GM21360 (cell line): ENCODE data around the gene SRP9.
"Not testable (repeated sequence)": the region's sequence is repeated elsewhere in the genome, so short reads cannot be mapped to it uniquely, and the experiment has no call there.

Source experiments
- ATAC-seq: cut with Tn5 transposase; IDR thresholded peaks from one replicate; pipeline ENCODE4 v1.9.1; 2021; ENCODE audit warnings: mild to moderate bottlenecking, moderate library complexity; ENCODE audit not compliant: unreplicated experiment

SRP9 gene

DNA sequence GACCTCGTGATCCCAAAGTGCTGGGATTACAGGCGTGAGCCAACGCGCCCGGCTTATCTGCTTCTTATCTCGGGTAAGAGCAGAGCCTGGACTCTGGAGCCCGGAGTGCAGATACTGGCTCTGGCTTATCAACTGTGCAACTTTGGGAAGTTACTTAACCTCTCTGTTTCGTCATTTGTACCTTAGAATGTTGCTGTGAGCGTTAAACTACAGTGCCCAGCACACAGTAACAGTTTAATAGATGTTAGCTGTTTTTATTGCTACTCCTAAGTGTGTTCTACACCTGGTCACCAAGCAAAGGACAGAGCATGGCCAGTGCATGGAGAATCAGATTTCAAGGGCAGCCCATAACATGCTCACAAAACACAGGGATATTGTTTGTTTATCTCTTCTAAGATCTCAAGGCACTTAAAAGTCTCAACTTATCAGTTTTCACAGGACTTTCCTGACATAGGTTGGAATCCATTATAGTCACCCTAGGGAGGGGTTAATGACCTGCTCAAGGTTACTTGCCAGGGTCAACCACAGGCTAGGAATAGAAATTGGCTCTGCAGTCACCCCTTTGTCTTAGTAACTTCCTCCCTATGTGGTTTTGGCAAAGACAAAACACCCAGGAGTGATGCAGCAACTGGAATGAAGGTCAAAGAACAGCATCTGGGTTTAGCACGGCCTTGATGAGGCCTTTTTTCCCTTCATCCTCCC lies 22.5 kb upstream of the SRP9 start:
- ATAC-seq, result no peak

DNA sequence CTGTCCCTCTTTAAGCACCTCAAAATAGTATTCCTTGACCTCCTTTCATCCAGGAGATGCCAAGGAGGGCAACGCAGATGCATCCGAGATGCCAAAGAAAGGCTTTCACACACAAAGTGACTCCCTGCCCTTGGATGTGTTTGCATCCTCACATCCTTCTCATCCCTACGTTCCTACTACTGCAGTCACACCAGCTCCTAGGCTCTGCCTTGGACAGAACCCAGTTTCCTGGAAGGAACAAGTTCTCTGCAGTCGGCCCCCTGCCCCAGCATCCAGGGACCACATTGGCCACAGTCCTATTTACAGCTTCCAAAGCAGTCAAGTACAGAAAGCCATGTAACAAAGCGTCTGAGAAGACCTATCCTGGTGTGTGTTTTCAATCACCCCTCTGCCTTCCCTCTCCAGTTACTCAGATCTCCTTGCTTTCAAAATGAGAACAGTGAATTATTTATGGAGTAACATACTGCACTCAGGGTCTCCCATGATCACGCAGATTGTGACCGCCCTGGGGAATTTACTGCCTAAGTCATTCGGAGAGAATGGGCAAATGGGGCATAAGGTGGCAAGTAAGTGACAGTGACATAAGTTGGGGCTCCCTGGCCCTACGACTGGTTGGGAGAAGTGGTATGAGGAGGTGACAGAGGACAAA lies 21.8 kb upstream of the SRP9 start:
- no peak for ATAC-seq

DNA sequence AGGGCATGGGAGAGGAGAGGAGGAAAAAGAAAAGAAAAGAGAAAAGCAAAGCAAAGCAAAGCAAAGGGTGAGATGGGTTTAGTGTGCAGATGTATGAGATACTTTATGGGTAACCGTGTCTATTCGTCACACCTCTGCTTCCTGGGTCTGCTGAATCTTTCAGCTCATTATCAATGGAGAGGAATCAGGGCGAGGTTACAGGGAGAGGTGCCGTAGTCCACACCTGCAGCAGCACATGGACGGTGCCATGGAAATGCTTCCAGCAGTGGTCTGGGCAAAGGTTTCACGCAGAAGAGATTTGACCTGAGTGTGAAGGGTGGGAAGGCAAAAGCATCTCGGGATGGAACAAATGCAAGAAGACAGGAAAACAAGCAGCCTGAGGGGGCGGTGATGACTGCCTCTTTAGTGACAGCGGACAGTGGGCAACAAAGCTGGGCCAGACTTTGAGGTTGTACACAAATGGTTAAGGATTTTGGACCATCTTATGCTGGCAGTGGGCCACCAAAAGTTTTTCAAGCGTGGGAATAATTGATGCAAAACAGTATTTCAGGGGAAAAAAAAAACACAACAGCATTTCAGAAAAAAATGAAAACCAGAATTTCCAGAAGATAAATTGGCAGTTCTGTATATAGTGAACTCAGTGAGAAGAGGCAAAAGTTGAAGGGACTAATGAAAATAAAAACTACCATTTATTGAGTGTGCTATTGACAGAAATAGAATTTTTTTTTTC lies 19.5 kb upstream of the SRP9 start:
- no peak for ATAC-seq

DNA sequence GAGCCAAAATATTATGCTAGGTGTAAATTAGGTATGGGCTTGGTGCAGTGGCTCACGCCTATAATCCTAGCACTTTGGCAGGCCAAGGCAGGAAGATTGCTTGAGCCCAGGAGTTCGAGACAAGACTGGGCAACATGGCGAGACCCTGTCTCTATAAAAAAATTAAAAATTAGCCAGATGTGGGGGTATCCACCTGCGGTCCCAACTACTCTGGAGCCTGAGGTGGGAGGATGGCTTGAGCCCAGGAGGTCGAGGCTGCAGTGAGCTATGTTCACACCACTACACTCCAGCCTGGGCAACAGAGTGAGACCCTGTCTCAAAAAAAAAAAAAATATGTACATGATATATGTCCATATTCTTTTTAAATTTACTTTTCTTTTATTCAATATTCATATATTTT lies 17.7 kb upstream of the SRP9 start:
- not testable (repeated sequence) for ATAC-seq

DNA sequence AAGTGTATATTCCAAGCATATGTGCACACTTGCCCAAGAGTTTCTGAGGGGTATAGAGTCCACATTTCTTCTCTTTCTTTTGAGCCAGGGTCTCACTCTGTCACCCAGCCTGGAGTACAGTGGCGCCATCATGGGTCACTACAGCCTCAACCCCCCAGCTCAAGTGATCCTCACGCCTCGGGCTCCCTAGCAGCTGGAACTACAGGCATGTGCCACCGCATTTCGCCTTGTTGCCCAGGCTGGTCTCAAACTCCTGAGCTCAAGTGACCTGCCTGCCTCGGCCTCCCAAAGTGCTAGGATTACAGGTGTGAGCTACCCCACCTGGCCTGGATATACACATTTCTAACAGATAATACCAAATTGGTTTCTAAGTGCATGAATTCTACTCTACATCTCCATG lies 17.1 kb upstream of the SRP9 start:
- no peak for ATAC-seq

DNA sequence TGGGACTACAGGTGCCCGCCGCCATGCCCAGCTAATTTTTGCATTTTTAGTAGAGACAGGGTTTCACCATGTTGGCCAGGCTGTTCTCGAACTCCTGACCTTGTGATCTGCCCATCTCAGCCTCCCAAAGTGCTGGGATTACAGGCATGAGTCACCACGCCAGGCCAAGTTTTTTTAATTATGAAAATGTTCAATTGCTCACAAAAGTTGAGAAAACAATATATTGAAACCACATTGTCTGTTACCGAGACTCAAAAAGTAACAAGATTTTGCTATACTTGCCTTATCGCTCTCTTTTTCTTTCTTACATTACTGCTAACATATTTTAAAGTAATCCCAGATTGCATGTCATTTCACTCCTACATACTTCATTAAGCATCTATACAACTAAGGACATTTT lies 16.2 kb upstream of the SRP9 start:
- not testable (repeated sequence) for ATAC-seq

DNA sequence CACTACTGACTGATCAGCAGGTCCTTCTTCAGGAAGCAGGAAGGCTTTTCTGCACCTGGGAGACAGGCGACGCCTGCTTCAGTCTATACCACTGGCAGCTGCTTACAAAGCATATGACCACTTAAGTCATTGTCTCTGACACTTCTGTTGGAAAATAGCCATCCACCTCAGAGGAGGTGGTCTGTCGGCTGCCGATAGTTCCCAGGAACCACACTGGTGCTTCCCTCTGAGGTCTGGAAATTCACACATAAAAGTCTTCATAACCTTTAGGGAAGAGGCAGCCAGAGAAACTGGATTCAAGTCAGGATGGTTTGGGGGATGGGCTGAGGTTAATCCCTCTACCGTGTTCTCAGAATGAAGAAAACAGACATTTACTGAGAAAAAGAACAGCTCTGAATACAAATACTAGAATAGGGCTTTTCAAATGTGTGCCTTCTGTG lies 15.6 kb upstream of the SRP9 start:
- no peak for ATAC-seq

- ATAC-seq, result no peak
Measured at GRCh38 chr1:225762444-225762843, 15.2 kb upstream of the SRP9 start.

DNA sequence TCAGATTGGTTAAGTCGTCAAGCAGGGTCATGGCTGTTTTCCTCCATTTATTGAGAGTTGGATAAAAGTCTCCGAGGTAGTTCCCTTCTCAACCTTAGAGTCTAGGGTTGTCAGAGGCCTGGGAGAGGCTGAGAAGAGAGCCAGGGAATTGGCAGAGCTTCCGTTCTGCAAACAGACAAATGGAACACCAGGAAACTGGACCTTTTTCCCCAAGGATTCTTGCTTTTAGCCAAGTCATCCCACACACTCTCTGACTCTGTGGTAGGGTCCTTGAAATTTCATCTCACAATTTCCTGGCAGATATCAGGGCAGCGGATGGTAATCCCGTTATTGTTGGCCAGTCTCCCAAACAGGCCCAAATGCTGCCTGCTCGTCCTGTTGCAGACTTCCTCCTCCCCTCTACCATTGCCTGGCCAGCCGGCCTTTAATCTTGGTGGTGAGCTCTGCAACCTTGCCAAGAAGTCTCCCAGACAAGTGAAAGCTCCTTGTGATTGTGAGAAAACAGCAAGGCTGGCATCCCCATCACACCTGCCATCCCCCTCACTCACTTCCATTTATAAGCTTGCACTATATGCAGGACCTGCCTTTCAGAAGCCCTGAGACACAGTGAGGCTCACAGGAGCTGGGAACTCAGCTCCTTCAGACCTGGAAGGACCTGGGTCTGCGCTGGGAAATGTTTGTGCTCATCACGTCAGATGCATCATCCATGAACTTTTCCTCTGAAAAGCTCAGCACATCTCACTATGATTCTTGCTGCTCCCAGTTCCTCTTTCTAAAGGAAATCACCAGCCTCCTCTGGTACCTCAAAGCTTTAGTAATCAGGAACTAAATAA lies 13.7 kb upstream of the SRP9 start:
- ATAC-seq, result no peak

GRCh38 chr1:225765982-225766674 lies 11.5 kb upstream of the SRP9 start:
- no peak for ATAC-seq

DNA sequence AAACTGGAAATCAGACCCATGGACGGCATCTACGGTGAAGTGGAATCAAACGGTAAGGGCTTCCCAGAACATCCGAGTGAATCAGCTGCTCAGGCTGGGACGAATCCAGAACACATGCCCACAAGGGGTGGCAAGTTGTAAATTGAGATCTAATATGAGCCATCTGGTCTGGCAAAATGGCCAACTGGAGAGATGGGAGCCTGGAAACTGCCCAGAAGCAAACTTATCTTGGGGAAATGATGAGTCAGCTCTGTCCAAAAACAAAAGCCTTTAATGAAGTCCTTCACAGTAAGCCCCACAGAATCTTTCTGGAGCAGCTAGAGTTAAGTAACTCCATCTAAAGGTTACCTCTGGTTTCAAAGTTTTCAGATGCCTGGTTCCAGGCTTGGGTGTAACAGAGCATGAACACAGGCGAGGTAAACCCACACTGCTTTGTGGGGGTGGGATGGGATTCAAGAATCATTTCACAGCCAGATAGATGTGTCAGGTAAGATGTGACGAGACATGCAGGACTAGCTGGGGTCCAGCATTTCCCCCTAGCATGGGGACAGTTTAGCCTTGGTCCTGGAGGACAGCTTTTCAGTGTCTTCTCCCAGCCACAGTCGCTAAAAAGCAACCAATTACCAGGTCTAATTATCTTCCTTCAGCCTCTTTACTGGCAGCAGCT lies 10.5 kb upstream of the SRP9 start:
- ATAC-seq, result no peak

GRCh38 chr1:225767634-225768540 lies 9.7 kb upstream of the SRP9 start:
- ATAC-seq, result no peak

GRCh38 chr1:225768662-225769426 lies 8.8 kb upstream of the SRP9 start:
- ATAC-seq, result no peak

DNA sequence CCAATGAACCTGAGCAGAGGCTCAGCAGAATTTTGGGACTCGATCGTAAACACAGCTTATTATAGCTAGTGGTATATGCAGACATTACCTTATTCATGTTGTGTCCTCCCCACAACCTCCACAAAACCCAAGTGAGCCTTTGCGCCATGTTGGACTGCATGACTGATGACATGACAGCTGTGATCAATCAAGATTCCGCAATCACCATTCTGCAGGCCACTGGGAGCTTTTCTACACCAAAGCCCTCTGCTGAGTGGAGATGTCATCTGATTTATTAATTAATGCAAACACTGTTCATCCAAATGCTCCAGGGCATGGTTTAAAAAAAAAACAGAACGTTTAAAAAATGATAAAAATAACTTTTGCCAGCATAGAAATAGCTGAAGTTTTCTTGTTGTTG lies 7.9 kb upstream of the SRP9 start:
- ATAC-seq, result no peak

DNA sequence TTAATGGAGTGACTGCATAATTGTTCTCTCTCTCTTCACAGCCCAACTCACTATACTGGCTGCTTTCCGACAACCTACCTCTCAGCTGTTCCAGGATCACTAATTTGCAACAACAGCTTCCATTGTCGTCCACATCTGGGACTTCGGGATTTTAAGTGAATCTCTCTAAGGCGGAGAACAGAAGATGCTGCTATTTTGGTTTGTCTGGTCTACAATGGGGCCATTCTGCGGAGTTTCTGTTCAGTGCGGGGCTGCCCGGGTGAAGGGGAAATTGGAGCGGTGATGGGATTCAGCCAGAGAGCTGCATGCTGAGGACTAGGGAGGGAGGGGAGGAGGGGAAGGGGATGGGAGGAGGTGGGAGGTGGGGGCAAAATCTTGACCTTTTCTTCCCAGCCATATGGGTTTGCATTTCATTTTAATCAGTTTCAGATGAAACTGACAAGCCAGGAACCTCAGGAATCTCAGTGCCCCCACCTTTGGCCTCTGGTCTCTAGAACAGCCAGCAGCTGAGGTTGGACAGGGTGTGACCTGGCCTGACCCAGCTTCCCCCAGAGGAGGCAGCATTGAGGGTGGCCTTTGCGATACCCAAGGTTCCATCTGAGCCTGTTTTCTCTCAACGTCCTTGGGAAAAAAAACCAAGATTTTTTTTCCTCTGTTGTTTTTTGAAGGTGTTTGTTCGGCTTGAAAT lies 6.9 kb upstream of the SRP9 start:
- ATAC-seq, result no peak

- no peak for ATAC-seq
Measured at GRCh38 chr1:225771661-225772322, 5.8 kb upstream of the SRP9 start.

- peak; percentile 53 for ATAC-seq
Measured at GRCh38 chr1:225772323-225772768, 5.3 kb upstream of the SRP9 start.
